Measurements from ENCODE around the gene GPR171.

- no peak for TF ChIP-seq POLR2AphosphoS5 (IDR thresholded peaks at IDR 0.05)
- TF ChIP-seq POLR2A (IDR thresholded peaks at IDR 0.05) = no peak
- TF ChIP-seq CTCF (IDR thresholded peaks at IDR 0.05) = no peak
- no peak for TF ChIP-seq EP300 (IDR thresholded peaks at IDR 0.05)
These were observed 47.4 kb downstream of the GPR171 start for GRCh38 chr3:151155409-151156128.

All from sigmoid colon (tissue), 4 donors.